Upper lobe of left lung (tissue), 6 donors: ENCODE measurements around the gene CTSS. TPM values are rescaled to one million over a fixed set of nuclear protein-coding genes. Genes with fewer than 3 reads are reported as not detected.
A peak's percentile ranks its signal among the peaks of the same experiment; 100 is the strongest.

Experiments used
- ATAC-seq, 2 donors: fragments of 200-7000 bp; cut with Tn5 transposase; one replicate each; pipeline ENCODE4 v1.9.1; 2022; ENCODE audit warnings: mild to moderate bottlenecking in 2 of 2, moderate library complexity in 2 of 2; ENCODE audit not compliant: low FRiP score in 2 of 2
- DNase-seq, 2 donors: peaks; one replicate each; pipeline ENCODE4 v3.0.0-alpha.2; 2019 to 2020
- H3K27ac ChIP-seq, 4 donors: fragments of 200-600 bp; sonication (generic); one replicate each; pipeline ENCODE4 v1.5.1; 2016 to 2019
- H3K27me3 ChIP-seq, 4 donors: fragments of 200-600 bp; sonication (generic); one replicate each; pipeline ENCODE4 v1.5.1; 2017 to 2019
- H3K36me3 ChIP-seq, 4 donors: fragments of 200-600 bp; sonication (generic); one replicate each; pipeline ENCODE4 v1.5.1; 2016 to 2019
- H3K4me1 ChIP-seq, 4 donors: fragments of 200-600 bp; sonication (generic); one replicate each; pipeline ENCODE4 v1.5.1; 2018 to 2019
- H3K4me3 ChIP-seq, 4 donors: fragments of 200-600 bp; sonication (generic); one replicate each; pipeline ENCODE4 v1.5.1; 2017 to 2019; ENCODE audit warnings: mild to moderate bottlenecking in 2 of 4, moderate library complexity in 1 of 4
- H3K9me3 ChIP-seq, 4 donors: fragments of 200-600 bp; sonication (generic); one replicate each; pipeline ENCODE4 v1.5.1; 2018 to 2019
- CTCF ChIP-seq, 6 experiments: fragments of 450-650 bp in 4 of 6; fragments of 200-600 bp in 2 of 6; sonication (generic) in 2 of 6; IDR thresholded peaks; one replicate each; pipeline ENCODE4 v1.5.1; 2016 to 2019; ENCODE audit warnings: antibody characterized with exemption in 6 of 6
- EP300 ChIP-seq, 4 donors: sonication (generic); formaldehyde crosslinking; IDR thresholded peaks; one replicate each; pipeline ENCODE4 v1.5.1; 2017; ENCODE audit warnings: antibody characterized with exemption in 4 of 4, control low read depth in 2 of 4
- POLR2A ChIP-seq, 4 donors: fragments of 450-650 bp; IDR thresholded peaks; one replicate each; pipeline ENCODE4 v1.5.1; 2016 to 2017; ENCODE audit warnings: antibody characterized with exemption in 4 of 4, mild to moderate bottlenecking in 2 of 4
- POLR2AphosphoS5 ChIP-seq, 2 donors: sonication (generic); formaldehyde crosslinking; IDR thresholded peaks; one replicate each; pipeline ENCODE4 v1.5.1; 2017; ENCODE audit warnings: antibody characterized with exemption in 2 of 2
- WGBS, 2 donors: methylation state at CpG; one replicate each; pipeline ENCODE4 v1.1.5; 2017 to 2018; 5-methylcytosine and 5-hydroxymethylcytosine counted together
- total RNA-seq, 6 donors: library from RNA; depleted of rRNA in 4 of 6; stranded (reverse); fragments of >200 nt in 4 of 6; gene quantifications; one replicate each; pipeline versions ENCODE4 v1.1.0 to v1.2.1, GENCODE V29; 2016 to 2021
- donor health status: DM: no; HTN: no; CAD: no; lungs with moderate emphysema.
- donor health status: DM: no; HTN: yes; CAD: no; lungs with severe emphysema.

The CTSS gene
- 100 to 1,000 TPM; 153 to 625 (median 455) TPM for total RNA-seq

- ATAC-seq (peak; percentile 83 to 84), DNase-seq (no peak)
- Histone ChIP-seq H3K4me1 (peaks cover 7 to 20% (median 19%) of the 10 kb centered on the region in 4 donors), H3K36me3 (no peaks in the 10 kb centered on the region), H3K9me3 (no peaks in the 10 kb centered on the region), H3K27ac (peak within 1 kb of the TSS; percentile 58 to 87 (median 84)), H3K27me3 (no peaks in the 10 kb centered on the region), H3K4me3 (peak within 1 kb of the TSS in 3 of 4 donors; percentile 31 to 48 (median 42))
- 6 to 7% methylated on average over 4 of the region's 4 CpGs for WGBS, 2 donors
- TF ChIP-seq CTCF (IDR thresholded peaks at IDR 0.05) (no peak), POLR2AphosphoS5 (IDR thresholded peaks at IDR 0.05) (no peak), POLR2A (IDR thresholded peaks at IDR 0.05) (peak in 2 of 4 donors; percentile 32 to 61), EP300 (IDR thresholded peaks at IDR 0.05) (peak in 1 of 4 donors; percentile 26)
Measured at GRCh38 chr1:150765296-150765976, at the start of gene CTSS. Gene CTSS (minus strand): TSS chr1:150765778. CDS start chr1:150764763, 1,015 bp downstream.

GRCh38 chr1:150813028-150813707 is 47.6 kb upstream of the CTSS start:
- Histone ChIP-seq H3K27me3 (no peaks in the 10 kb centered on the region), H3K4me1 (peaks cover 0 to under 1% (median 0%) of the 10 kb centered on the region in 4 donors), H3K27ac (no peak overlapping the region), H3K4me3 (no peak overlapping the region), H3K36me3 (peaks cover 26 to 72% (median 59%) of the 10 kb centered on the region in 4 donors), H3K9me3 (no peaks in the 10 kb centered on the region)
- TF ChIP-seq POLR2AphosphoS5 (IDR thresholded peaks at IDR 0.05) (no peak), POLR2A (IDR thresholded peaks at IDR 0.05) (no peak), CTCF (IDR thresholded peaks at IDR 0.05) (peak; percentile 56 to 84 (median 73)), EP300 (IDR thresholded peaks at IDR 0.05) (no peak)
- DNase-seq, result peak in 1 of 2 donors; percentile 83
- 54 to 62% methylated on average over 5 of the region's 5 CpGs for whole genome bisulfite sequencing, 2 donors
- peak; percentile 79 to 89 for ATAC-seq

GRCh38 chr1:150810958-150811659 is 45.5 kb upstream of the CTSS start:
- H3K4me3 ChIP-seq, result no peak overlapping the region
- no peaks in the 10 kb centered on the region for H3K27me3 ChIP-seq
- no peak overlapping the region for H3K27ac ChIP-seq
- DNase-seq (no peak), ATAC-seq (no peak)
- peaks cover 0 to 11% (median 6%) of the 10 kb centered on the region in 4 donors for H3K4me1 ChIP-seq
- H3K9me3 ChIP-seq, result no peaks in the 10 kb centered on the region
- 59 to 70% methylated on average over 9 of the region's 9 CpGs for WGBS, 2 donors
- TF ChIP-seq CTCF (IDR thresholded peaks at IDR 0.05) (no peak), EP300 (IDR thresholded peaks at IDR 0.05) (no peak), POLR2AphosphoS5 (IDR thresholded peaks at IDR 0.05) (no peak), POLR2A (IDR thresholded peaks at IDR 0.05) (no peak)
- H3K36me3 ChIP-seq, result peaks cover 20 to 52% (median 41%) of the 10 kb centered on the region in 4 donors

GRCh38 chr1:150809651-150810050 is 44.1 kb upstream of the CTSS start:
- H3K36me3 ChIP-seq, result peaks cover 19 to 37% (median 32%) of the 10 kb centered on the region in 4 donors
- ATAC-seq (peak in 1 of 2 donors; percentile 18), DNase-seq (no peak)
- WGBS, 2 donors, result 82 to 86% methylated on average over 3 of the region's 3 CpGs
- no peaks in the 10 kb centered on the region for H3K27me3 ChIP-seq
- peaks cover 0 to 11% (median 6%) of the 10 kb centered on the region in 4 donors for H3K4me1 ChIP-seq
- no peak overlapping the region for H3K4me3 ChIP-seq
- no peak overlapping the region for H3K27ac ChIP-seq
- H3K9me3 ChIP-seq, result no peaks in the 10 kb centered on the region
- TF ChIP-seq CTCF (IDR thresholded peaks at IDR 0.05) (no peak), POLR2AphosphoS5 (IDR thresholded peaks at IDR 0.05) (no peak), POLR2A (IDR thresholded peaks at IDR 0.05) (no peak), EP300 (IDR thresholded peaks at IDR 0.05) (no peak)
